HepG2 (cell line): ENCODE data around the gene NEURL3. TPM values are rescaled to one million over a fixed set of nuclear protein-coding genes. Genes with fewer than 3 reads are reported as not detected.

Source experiments
- CAMTA2 ChIP-seq: sonication (generic); formaldehyde crosslinking; IDR thresholded peaks from 2 replicates; pipeline ENCODE4 v1.4.0; 2020; ENCODE audit warnings: mild to moderate bottlenecking, missing genetic modification reagents, borderline replicate concordance
- CC2D1A ChIP-seq: sonication (generic); formaldehyde crosslinking; IDR thresholded peaks from 2 replicates; pipeline ENCODE4 v1.8.1; 2023; ENCODE audit warnings: mild to moderate bottlenecking, missing genetic modification reagents
- EP300 ChIP-seq, 3 experiments: sonication (generic) in 1 of 3; formaldehyde crosslinking in 1 of 3; IDR thresholded peaks; 2 replicates each; pipeline versions ENCODE4 v1.5.1 to v1.6.1; 2011 to 2020; ENCODE audit warnings: low read depth in 2 of 3, low read length in 2 of 3, borderline replicate concordance in 1 of 3, improper control_type of control experiment in 1 of 3, mild to moderate bottlenecking in 1 of 3, missing genetic modification reagents in 1 of 3, moderate library complexity in 1 of 3
- FOXC1 ChIP-seq: sonication (generic); formaldehyde crosslinking; IDR thresholded peaks from 2 replicates; pipeline ENCODE4 v1.8.0; 2022; ENCODE audit warnings: mild to moderate bottlenecking, missing genetic modification reagents, borderline replicate concordance
- GABPA ChIP-seq, 2 experiments: IDR thresholded peaks; 2 replicates each; pipeline ENCODE4 v1.6.1; 2011 to 2016; ENCODE audit warnings: low read depth in 2 of 2, low read length in 1 of 2, missing biosample characterization in 1 of 2, missing genetic modification characterization in 1 of 2
- HCFC1 ChIP-seq: fragments of 150-350 bp; IDR thresholded peaks from 2 replicates; pipeline ENCODE4 v1.6.1; 2014; ENCODE audit warnings: low read depth, low read length
- KLF13 ChIP-seq: sonication (generic); formaldehyde crosslinking; IDR thresholded peaks from 2 replicates; pipeline ENCODE4 v1.4.0; 2020; ENCODE audit warnings: mild to moderate bottlenecking, missing genetic modification reagents
- ONECUT2 ChIP-seq: sonication (generic); formaldehyde crosslinking; IDR thresholded peaks from 2 replicates; pipeline ENCODE4 v1.4.0; 2020; ENCODE audit warnings: missing genetic modification reagents
- SCMH1 ChIP-seq: sonication (generic); formaldehyde crosslinking; IDR thresholded peaks from 2 replicates; pipeline ENCODE4 v1.9.0; 2021; ENCODE audit warnings: missing genetic modification reagents, mild to moderate bottlenecking, borderline replicate concordance
- SMAD1 ChIP-seq: sonication (generic); formaldehyde crosslinking; IDR thresholded peaks from 2 replicates; pipeline ENCODE4 v1.4.0; 2020; ENCODE audit warnings: missing genetic modification reagents, low read depth, mild to moderate bottlenecking, borderline replicate concordance
- TGIF2 ChIP-seq: IDR thresholded peaks from 2 replicates; pipeline ENCODE4 v1.6.1; 2016; ENCODE audit warnings: control low read depth, missing compliant biosample characterization
- ZFP36L2 ChIP-seq: sonication (generic); formaldehyde crosslinking; IDR thresholded peaks from 2 replicates; pipeline ENCODE4 v1.4.0; 2020; ENCODE audit warnings: missing genetic modification reagents
- ZNF83 ChIP-seq: sonication (generic); formaldehyde crosslinking; IDR thresholded peaks from 2 replicates; pipeline ENCODE4 v1.4.0; 2020; ENCODE audit warnings: missing genetic modification reagents, mild to moderate bottlenecking, borderline replicate concordance
- ZSCAN21 ChIP-seq: sonication (generic); formaldehyde crosslinking; IDR thresholded peaks from 2 replicates; pipeline ENCODE4 v1.8.0; 2022; ENCODE audit warnings: mild to moderate bottlenecking, missing genetic modification reagents, moderate library complexity, borderline replicate concordance
- ZSCAN9 ChIP-seq: IDR thresholded peaks from 2 replicates; pipeline ENCODE4 v1.6.1; 2016; ENCODE audit warnings: borderline replicate concordance
- polyA plus RNA-seq, 8 experiments: library from polyadenylated mRNA; depleted of rRNA in 3 of 8; stranded (reverse) in 7 of 8; unstranded in 1 of 8; fragments of >200 nt; fragmentation: Illumina TruSeq in 4 of 8; extraction: Trizol in 4 of 8; gene quantifications; 2 replicates each; pipeline versions ENCODE4 v1.2.1 to v1.2.3, GENCODE V29; 2011 to 2016; ENCODE audit warnings: low read depth in 4 of 8, missing spikeins in 1 of 8, mixed read lengths in 1 of 8; ENCODE audit not compliant: insufficient read depth in 1 of 8
- total RNA-seq, 5 experiments: library from RNA; depleted of rRNA; stranded (reverse); fragments of >200 nt; fragmentation: Illumina TruSeq; extraction: Trizol; gene quantifications; 2 replicates each; pipeline ENCODE4 v1.2.3, GENCODE V29; 2016; ENCODE audit warnings: low read depth in 1 of 5
- TF ChIP-seq, protein P1 (sequence below): sonication (generic); formaldehyde crosslinking; IDR thresholded peaks from 2 replicates; pipeline ENCODE4 v1.8.1; 2022; ENCODE audit warnings: low read depth, mild to moderate bottlenecking, missing genetic modification reagents
- TF ChIP-seq, protein P2 (sequence below): sonication (generic); formaldehyde crosslinking; IDR thresholded peaks from 2 replicates; pipeline ENCODE4 v1.4.0; 2020; ENCODE audit warnings: missing genetic modification reagents, mild to moderate bottlenecking, borderline replicate concordance
- TF ChIP-seq, protein P3 (sequence below): sonication (generic); formaldehyde crosslinking; conservative IDR thresholded peaks from 2 replicates; pipeline ENCODE4 v1.4.0; 2020; ENCODE audit warnings: mild to moderate bottlenecking, missing genetic modification reagents, moderate library complexity

The NEURL3 gene
- total and polyA plus RNA-seq, 2 of the 13 experiments (the other 11 are each of a cell fraction or from before 2014, with no cell fraction given) = 0.16 to 1.2 TPM

DNA sequence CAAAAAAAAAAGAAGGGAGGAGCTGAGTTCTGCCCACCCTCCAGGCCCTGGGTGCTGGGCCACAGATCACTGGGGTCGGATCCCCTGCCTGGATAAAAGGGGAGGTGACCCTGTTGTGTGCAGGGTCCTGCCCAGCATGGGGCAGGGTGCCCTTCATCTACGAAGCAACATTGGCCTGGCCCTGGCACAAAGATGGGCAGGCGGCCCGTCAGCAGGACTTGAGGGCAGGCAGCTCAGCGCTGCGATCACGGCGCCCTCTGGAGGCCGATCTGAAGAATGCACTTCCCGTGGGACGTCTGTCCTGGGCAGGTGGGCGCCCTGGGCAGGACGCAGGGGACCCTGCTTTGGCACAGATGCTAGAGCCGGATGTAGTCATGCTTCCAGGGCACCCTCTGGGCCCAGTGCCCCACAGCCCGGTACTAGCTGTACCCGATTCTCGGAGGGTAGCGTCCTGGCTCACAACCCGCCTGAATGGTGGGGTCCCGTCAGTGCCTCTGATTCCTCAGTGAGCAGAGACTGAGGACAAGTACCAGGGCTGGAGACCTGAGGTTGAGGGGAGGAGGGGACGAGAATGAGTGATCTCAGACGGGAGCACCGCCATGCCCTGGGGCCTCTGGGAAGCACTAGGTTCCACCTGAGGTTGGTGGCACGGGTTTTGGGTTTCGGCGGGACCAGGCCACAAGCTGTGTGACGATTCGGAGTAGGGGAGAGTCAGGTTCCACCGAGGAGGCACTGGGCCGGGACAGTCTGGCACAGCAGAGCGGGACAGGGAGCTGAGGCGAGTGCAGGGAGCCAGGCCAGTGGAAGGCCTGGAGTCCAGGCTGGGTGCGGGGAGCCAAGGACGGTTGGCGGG is 49.4 kb upstream of the NEURL3 start (continued):
- TF ChIP-seq TGIF2 (no peak), ZSCAN21 (CRISPR knock-in tag) (0 out of 2 replicates have a peak, but pooled peaks have one; percentile 34), ZNF83 (0 out of 2 replicates have a peak, but pooled peaks have one; percentile 49), ZSCAN9 (CRISPR knock-in tag) (peak; percentile 21; the same call in 1 of the 2 replicates), FOXC1 (CRISPR knock-in tag) (peak; percentile 85), CAMTA2 (CRISPR knock-in tag) (no peak), SCMH1 (no peak), GABPA (IDR thresholded peaks at IDR 0.05; ENCODE audit: low read depth, low read length) (no peak), GABPA (CRISPR knock-in tag; IDR thresholded peaks at IDR 0.05; ENCODE audit: low read depth) (peak; percentile 50), SMAD1 (CRISPR knock-in tag) (peak; percentile 86; the same call in 1 of the 2 replicates), ZFP36L2 (CRISPR knock-in tag) (no peak), HCFC1 (no peak), KLF13 (0 out of 2 replicates have a peak, but pooled peaks have one; percentile 22), EP300 (IDR thresholded peaks at IDR 0.05; ENCODE audit: low read depth in 2 of 2, low read length in 2 of 2) (no peak), EP300 (CRISPR knock-in tag; IDR thresholded peaks at IDR 0.05; ENCODE audit: borderline replicate concordance) (peak; percentile 29; the same call in 1 of the 2 replicates), CC2D1A (peak; percentile 93; the same call in 1 of the 2 replicates), ONECUT2 (CRISPR knock-in tag) (no peak)
- TF ChIP-seq, protein P1, sequence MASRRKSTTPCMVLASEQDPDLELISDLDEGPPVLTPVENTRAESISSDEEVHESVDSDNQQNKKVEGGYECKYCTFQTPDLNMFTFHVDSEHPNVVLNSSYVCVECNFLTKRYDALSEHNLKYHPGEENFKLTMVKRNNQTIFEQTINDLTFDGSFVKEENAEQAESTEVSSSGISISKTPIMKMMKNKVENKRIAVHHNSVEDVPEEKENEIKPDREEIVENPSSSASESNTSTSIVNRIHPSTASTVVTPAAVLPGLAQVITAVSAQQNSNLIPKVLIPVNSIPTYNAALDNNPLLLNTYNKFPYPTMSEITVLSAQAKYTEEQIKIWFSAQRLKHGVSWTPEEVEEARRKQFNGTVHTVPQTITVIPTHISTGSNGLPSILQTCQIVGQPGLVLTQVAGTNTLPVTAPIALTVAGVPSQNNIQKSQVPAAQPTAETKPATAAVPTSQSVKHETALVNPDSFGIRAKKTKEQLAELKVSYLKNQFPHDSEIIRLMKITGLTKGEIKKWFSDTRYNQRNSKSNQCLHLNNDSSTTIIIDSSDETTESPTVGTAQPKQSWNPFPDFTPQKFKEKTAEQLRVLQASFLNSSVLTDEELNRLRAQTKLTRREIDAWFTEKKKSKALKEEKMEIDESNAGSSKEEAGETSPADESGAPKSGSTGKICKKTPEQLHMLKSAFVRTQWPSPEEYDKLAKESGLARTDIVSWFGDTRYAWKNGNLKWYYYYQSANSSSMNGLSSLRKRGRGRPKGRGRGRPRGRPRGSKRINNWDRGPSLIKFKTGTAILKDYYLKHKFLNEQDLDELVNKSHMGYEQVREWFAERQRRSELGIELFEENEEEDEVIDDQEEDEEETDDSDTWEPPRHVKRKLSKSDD (CRISPR knock-in tag) = 0 out of 2 replicates have a peak, but pooled peaks have one; percentile 42
- TF ChIP-seq, protein P2, sequence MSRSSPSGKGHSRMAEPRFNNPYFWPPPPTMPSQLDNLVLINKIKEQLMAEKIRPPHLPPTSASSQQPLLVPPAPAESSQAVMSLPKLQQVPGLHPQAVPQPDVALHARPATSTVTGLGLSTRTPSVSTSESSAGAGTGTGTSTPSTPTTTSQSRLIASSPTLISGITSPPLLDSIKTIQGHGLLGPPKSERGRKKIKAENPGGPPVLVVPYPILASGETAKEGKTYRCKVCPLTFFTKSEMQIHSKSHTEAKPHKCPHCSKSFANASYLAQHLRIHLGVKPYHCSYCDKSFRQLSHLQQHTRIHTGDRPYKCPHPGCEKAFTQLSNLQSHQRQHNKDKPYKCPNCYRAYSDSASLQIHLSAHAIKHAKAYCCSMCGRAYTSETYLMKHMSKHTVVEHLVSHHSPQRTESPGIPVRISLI (CRISPR knock-in tag) = peak; percentile 92
- TF ChIP-seq, protein P3, sequence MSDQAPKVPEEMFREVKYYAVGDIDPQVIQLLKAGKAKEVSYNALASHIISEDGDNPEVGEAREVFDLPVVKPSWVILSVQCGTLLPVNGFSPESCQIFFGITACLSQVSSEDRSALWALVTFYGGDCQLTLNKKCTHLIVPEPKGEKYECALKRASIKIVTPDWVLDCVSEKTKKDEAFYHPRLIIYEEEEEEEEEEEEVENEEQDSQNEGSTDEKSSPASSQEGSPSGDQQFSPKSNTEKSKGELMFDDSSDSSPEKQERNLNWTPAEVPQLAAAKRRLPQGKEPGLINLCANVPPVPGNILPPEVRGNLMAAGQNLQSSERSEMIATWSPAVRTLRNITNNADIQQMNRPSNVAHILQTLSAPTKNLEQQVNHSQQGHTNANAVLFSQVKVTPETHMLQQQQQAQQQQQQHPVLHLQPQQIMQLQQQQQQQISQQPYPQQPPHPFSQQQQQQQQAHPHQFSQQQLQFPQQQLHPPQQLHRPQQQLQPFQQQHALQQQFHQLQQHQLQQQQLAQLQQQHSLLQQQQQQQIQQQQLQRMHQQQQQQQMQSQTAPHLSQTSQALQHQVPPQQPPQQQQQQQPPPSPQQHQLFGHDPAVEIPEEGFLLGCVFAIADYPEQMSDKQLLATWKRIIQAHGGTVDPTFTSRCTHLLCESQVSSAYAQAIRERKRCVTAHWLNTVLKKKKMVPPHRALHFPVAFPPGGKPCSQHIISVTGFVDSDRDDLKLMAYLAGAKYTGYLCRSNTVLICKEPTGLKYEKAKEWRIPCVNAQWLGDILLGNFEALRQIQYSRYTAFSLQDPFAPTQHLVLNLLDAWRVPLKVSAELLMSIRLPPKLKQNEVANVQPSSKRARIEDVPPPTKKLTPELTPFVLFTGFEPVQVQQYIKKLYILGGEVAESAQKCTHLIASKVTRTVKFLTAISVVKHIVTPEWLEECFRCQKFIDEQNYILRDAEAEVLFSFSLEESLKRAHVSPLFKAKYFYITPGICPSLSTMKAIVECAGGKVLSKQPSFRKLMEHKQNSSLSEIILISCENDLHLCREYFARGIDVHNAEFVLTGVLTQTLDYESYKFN (CRISPR knock-in tag) = no peak
